Vagina (tissue), 2 donors: ENCODE results near the gene TMEM145.

Source experiments
- POLR2A ChIP-seq, 2 donors: fragments of 450-650 bp; IDR thresholded peaks; one replicate each; pipeline ENCODE4 v1.6.1; 2017; ENCODE audit warnings: antibody characterized with exemption in 2 of 2, mild to moderate bottlenecking in 2 of 2, moderate library complexity in 2 of 2
- TF ChIP-seq, protein P1 (sequence below), 3 experiments: fragments of 450-650 bp in 2 of 3; fragments of 200-600 bp in 1 of 3; sonication (generic) in 1 of 3; IDR thresholded peaks; one replicate each; pipeline ENCODE4 v1.5.1; 2017 to 2019; ENCODE audit warnings: antibody characterized with exemption in 3 of 3, mild to moderate bottlenecking in 2 of 3, moderate library complexity in 2 of 3

DNA sequence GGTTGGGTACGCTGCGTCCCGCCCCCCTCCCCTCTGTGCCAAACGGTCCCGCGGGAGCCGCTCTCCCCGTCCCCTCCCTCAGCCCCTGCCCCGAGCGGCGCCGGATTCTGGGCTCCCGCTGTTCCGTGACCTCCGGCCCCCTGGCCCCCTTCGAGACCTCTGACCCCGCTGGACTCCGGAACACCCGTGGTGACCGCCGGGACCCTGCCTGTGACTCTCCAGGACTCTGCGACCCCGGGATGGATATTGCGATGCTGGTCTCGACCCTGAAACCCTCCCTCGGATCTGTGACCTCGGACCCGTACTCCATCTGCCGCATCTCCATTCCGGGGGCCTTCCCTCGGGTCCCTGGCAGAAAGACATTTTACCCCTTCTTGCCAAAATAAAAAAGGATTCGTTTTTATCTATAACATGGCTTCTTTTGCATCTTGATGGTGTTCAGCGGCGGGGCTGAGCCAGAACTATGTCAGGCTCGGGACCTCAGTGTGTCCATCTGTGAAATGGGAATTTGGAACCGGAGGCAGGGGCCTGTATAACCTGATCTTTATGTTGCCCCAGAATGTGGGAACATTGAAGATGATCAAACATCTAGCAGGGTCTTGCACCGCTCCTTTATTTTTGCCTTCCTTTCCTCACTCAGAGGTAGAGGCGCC lies 11.7 kb downstream of the TMEM145 start:
- TF ChIP-seq, protein P1, sequence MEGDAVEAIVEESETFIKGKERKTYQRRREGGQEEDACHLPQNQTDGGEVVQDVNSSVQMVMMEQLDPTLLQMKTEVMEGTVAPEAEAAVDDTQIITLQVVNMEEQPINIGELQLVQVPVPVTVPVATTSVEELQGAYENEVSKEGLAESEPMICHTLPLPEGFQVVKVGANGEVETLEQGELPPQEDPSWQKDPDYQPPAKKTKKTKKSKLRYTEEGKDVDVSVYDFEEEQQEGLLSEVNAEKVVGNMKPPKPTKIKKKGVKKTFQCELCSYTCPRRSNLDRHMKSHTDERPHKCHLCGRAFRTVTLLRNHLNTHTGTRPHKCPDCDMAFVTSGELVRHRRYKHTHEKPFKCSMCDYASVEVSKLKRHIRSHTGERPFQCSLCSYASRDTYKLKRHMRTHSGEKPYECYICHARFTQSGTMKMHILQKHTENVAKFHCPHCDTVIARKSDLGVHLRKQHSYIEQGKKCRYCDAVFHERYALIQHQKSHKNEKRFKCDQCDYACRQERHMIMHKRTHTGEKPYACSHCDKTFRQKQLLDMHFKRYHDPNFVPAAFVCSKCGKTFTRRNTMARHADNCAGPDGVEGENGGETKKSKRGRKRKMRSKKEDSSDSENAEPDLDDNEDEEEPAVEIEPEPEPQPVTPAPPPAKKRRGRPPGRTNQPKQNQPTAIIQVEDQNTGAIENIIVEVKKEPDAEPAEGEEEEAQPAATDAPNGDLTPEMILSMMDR (IDR thresholded peaks at IDR 0.05), result no peak
- no peak for TF ChIP-seq POLR2A (IDR thresholded peaks at IDR 0.05)
